Dedifferentiated amniotic fluid mesenchymal stem cell (primary cell): ENCODE data around the gene OR2AG1.

Experiments used
- DNase-seq: peaks from one replicate; pipeline ENCODE4 v3.0.0-alpha.2; 2016; ENCODE audit errors: extremely low spot score

The OR2AG1 gene, protein sequence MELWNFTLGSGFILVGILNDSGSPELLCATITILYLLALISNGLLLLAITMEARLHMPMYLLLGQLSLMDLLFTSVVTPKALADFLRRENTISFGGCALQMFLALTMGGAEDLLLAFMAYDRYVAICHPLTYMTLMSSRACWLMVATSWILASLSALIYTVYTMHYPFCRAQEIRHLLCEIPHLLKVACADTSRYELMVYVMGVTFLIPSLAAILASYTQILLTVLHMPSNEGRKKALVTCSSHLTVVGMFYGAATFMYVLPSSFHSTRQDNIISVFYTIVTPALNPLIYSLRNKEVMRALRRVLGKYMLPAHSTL

DNA sequence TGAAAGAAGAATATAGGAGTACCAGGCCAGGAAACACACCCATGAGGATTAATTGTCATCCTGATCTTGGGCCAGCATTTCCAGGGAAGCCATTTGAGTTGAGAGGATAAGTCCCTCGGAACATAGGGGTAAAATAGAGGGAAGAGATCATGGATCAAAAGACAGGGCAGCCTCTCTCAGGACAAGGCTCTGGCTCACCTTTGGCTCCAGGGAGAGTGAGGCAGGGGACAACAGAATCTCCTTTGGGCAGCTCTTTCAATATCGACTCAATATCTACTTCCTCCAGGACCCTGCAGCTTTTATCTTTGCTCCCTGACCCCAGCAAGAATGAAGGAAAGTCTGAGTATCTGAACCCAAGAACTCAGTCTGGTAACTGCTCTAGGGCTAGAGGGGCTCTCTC, at the start of gene OR2AG1:
OR2AG1 (plus strand) TSS at position 301 of the 400 bp plus-strand sequence. CDS start 2,018 bp downstream, outside the sequence.
- no peak for DNase-seq

DNA sequence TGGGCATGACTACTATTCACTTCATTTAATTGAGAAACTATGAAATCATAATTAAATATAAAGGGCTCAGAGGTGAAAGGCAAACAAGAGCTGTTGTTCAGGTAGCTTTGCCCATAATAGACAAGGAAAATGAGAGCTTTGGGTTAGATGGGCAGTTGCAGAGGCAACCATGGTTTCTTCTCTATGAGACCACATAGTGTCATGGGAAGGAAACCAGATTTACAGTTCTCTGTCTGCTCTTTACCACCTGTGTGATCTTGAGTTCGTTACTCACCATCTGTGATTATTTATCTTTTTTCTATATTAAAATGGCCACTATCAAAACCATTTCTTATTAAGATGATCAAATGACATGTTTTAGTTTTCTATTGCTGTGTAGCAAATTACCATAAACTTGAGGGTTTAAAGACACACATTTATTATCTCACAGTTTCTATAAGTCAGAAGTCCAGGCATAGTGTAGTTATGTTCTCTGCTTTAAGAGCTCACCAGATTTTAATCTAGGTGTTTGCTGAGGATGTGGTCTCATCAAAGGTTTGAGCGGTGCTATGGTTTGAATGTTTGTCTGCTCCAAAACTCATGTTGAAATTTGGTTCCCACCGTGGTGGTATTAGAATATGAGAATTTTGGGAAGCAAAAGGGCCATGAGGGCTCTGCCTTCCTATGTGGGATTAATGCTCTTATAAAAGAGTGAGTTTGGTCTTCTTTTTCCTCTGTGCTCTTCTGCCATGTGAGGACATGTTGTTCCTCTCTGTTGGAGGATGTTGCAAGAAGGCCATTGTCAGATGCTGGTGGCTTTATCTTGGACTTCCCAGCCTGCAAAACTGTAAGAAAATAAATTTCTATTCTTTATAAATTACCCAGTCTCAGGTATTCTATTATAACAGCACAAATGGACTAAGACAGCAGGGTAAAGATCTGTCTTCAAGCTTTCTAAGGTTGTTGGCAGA, 49.2 kb upstream of the OR2AG1 start:
- no peak for DNase-seq

DNA sequence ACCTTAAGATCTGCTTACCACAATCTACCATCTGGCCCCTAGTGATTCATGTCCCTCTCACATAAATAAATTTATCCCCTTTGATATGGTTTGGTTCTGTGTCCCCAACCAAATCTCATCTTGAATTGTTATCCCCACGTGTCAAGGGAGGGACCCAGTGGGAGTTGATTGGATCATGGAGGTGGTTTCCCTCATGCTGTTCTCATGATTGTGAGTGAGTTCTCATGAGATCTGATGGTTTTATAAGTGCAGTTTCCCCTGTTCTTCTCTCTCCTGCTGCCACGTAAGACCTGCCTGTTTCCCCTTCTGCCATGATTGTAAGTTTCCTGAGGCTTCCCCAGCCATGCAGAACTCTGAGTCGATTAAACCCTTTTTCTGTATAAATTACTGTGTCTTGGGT, 48.2 kb upstream of the OR2AG1 start:
- no peak for DNase-seq

DNA sequence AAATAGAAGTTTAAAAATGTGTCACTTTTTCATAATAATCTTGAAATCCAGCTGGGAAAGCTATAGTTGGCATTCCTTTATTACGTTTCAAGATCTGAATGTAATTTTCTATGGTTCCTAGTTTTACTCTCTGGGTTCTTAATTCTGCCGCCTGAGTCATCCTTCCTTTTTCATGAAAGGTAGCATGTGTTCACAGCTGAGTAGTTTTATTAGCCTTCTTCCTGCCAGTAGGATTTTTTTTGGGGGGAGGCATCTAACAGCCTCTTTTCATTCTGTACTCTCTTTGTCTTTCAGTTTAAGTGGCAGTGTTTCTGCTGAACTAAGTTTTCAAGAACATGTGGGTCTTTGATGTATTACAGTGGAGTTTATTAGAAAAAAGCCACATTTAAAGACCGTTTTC, 47.5 kb upstream of the OR2AG1 start:
- no peak for DNase-seq

DNA sequence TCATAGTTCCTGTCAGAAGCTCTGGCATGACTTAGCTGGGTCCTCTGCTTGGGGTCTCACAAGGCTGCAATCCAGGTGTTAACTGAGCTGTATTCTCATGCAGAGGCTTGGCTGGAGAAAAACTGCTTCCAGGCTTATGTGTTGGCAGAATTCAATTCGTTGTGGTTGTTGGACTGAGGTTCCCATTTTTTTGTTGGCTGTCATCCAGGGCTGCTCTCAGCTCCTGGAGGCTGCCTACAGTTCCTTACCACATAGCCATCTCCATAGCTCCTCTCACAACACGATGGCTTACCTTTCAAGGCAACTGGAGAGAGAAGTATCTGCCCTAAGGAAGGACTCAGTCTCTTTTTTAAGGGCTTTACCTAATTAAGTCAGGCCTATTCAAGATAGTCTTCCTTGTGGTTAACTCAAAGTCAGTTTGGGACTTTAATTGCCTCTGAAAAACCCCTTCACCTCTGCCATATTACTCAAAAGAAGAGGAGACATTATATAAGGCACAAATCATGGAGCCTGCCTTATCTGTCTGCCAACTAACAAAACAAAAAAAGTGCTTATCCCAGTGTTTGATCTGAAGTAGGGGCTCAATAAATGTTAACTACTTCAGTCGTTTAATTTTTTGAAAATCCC, 46.2 kb upstream of the OR2AG1 start:
- DNase-seq: no peak

DNA sequence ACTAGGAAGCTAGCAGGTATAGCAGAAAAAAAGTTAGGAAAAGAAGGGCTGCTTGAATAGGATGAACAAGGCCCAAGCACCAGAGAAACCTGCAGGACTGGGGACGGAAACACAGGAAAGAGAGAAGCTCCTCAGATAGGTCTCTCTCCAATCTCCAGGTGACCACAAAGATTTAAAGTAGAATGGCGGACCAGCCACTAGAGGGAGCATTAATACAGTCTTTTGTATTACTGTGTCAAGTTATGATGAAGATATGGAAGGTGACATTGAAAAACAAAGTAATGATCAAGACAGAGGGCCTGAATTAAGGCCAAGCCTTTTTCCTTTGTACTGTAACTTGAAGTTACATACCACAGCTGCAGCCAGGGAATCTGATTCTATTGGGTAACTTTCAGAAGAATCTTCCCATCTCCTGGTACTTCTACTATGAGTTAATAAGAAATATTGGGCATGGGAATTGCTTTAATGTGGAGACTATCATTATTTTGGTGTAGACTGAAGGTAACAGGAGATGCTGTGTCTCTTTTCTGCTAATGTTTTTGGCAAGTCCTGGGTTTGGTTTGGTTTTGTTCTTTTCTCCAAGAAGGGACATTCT, 44.9 kb upstream of the OR2AG1 start:
- no peak for DNase-seq

DNA sequence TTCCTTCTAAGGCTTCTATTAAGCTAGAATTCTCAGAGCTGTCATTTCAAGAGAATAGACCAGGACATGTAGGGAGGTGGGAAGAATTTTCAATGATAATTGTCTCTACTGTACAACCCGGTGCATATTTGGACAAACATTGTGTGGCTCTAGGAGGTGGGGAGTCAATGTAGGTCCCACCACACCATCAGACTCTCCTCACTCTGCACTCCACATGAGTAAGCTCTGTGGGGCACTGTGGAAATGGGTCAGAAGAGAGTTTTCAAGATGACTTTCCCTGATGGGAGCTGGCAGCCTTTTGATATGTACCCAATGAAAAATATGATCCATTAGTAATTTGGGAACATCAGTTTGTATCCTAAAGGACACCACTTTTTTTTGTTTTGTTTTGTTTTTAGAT, 44.2 kb upstream of the OR2AG1 start:
- DNase-seq: no peak

DNA sequence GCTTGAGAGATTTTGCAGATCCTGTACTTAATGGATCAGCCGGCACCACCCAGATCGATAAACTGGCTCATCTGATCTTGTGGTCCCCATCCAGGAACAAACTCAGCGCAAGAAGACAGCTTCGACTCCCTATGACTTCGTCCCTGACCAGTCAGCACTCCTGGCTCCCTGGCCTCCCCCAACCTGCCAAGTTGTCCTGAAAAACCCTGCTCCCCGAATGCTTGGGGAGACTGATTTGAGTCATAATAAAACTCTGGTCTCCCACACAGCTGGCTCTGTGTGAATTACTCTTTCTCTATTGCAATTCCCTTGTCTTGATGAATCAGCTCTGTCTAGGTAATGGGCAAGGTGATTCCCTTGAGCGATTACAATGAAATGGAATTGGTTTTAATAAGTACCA, 40.6 kb upstream of the OR2AG1 start:
- no peak for DNase-seq

DNA sequence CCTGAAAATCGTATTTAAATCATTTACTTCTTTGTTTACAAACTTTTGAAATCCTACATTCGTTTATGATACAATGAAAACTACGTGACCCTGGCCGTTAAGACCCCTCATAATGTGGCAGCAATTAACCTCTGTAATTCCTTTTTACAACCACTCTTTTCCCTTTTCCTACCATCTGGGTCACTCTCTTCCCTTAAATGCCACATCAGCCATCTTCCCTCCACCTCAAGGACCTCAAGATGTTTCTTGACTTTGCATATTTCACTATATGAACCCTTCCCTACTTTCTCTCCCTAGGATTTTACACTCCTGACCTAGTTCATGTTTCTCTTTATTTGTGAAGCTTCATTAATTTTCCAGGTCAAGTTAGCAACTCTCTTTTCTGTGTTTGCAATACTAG, 37.8 kb upstream of the OR2AG1 start:
- DNase-seq: no peak

DNA sequence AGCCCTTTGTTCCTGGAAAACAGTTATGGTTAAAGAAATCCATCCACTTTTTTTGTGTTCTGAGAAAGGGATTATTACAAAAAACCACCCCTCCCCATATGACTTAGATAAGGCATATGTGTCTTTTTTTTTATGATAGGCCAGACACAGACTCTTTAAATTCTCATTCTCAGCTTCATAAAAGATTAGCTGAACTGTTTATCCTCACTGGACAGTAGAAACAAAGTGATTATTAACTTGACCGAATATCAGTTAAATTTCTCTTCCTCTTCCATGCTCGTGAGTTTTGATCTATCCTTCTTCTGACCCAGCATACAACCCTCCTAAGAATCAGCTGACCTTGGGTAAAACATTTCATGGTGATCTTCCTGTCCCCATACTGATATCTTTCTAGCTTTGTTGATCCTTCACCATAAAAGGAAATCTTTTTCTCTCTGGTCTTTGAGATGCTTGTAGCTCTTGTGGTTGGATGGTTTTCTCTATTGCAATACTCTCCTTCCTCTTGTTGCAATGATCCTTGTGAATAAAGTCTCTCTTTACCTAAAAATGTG, 37.3 kb upstream of the OR2AG1 start:
- no peak for DNase-seq

DNA sequence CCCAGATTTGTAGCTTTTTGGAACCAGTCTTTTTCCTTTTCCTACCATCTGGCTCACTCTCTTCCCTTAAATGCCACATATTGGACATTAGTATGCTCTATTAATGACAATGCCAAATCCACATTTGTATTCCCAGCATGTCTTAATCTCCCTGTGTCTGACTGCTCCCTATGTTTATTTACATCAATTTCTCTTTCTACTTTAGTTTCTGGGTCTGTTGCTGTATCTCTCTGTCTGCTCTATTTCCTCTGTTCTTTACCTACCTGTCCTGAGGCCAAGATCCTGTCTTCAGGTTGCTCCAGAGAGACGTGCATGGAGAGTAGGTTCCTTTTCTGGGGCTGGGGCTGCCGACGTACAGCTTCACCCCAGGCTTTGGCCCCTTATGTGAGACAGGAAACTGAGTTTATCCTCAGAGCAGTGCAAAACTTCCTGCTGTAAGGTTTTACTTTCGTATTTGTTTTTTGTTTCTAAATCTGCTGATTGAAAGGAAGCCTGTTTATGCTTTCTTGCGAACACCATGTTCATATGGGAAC, 36.7 kb upstream of the OR2AG1 start:
- DNase-seq: no peak

DNA sequence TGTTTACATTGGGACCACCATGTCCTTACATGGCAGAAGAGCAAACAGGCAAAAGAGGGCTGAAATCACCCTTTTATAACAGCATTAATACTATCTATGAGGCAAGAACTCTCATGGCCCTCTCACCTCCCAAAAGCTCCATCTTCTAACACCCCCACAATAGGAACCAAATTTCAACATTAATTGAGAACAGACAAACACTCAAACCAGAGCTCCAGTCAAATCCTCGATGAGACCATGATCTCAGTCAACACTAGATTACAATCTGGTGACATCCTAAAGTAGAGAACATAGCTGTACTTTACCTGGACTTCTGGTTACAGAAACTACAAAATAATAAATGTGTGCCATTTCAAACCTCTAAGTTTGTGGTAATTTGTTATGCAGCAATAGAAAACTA, 36.2 kb upstream of the OR2AG1 start:
- DNase-seq: no peak

DNA sequence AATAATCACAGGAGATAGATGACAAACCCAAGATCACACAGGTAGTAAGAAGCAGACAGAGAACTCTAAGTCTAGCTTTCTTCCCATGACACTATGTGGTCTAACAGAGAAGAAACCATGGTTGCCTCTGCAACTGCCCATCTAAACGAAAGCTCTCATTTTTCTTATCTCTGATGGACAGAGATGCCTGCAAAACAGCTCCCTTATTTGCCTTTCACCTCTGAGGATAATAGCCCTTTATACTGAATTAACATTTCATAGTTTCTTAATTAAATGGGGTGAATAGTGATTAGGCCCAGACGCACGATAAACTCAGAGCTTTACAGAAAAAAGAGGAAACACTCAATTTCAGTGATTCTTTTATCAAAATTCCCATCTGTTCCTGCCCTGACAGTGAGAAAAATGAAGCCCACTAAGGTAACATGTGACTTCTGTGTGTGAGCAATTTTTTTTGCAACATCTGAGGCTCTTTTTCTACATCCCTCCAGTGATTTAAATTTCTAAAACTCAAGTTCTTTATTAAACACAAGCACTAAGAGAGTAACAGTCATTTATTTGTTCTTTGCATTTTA, 35.6 kb upstream of the OR2AG1 start:
- no peak for DNase-seq

DNA sequence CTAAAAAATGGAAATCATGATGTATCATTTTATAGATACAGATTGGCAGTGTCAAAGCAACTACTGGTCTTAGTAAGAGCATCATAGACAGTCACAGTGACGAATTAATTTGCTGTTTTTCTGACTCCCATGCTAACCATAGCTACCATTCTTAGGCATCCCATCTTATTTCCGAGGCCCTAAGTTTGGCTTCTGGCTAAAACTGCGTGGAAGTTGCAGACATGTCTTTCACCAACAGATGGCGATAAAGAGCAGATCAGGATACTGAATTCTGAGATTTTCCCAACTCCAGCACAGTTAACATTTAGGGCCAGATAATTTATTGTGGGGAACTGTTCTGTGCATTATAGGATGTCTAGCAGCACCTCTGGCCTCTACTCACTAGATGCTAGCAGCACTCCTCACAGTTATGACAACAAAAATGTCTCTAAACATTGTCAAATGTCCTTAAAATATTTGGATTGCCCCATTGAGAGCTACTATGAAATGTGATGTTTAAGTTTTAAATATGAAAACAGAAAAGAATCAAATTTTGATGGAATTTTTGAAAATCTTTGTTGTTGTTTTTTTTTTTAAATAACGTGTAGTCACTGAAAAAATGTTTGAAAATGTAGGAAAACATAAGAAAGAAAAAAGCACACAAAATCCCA, 27.4 kb upstream of the OR2AG1 start:
- DNase-seq: peak; percentile 48

DNA sequence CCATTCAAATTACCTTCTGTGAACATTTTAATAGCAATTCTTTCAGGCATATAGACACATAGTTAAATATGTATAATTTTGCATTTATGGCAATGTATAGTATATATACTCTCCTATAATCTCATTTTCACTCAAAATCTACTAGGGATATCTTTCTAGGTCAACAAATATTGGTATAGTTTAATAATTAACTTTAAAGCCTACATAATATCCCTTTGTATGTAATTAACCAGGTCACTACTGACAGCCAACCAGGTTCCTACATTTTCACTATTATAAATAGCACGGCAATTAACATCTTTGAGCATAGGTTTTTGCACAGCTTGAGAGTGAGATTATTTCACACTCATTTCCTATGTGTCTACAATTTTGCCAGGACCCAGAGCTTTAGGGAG, 26.9 kb upstream of the OR2AG1 start:
- no peak for DNase-seq

DNA sequence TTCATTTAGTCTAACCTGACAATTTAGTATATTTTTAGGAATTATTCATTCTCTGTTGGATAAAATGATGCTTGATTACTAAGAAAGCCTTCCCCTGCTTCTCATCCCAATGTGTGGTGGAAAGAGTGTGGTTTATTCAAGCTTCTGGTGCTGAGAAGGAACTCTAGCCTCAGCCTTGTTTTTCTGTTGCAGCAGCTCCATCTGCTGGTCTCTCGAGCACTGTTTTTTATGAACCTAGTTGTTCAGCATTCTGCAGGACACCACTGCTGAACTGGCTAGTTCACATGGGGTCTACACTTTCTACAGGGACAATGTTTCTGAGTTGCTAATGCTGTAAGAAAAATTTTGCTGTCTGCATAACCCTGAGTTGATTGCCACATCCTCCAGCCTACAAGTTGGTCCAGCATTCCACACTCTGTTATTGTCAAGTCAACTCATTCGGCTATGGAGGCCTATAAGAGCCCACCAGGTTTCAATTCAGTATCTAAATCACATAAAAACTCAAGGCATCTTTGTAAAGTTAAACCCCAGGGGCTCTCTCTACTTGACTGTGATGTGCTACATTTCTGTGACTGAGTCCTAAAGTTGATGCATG, 25.4 kb upstream of the OR2AG1 start:
- peak; percentile 45 for DNase-seq

DNA sequence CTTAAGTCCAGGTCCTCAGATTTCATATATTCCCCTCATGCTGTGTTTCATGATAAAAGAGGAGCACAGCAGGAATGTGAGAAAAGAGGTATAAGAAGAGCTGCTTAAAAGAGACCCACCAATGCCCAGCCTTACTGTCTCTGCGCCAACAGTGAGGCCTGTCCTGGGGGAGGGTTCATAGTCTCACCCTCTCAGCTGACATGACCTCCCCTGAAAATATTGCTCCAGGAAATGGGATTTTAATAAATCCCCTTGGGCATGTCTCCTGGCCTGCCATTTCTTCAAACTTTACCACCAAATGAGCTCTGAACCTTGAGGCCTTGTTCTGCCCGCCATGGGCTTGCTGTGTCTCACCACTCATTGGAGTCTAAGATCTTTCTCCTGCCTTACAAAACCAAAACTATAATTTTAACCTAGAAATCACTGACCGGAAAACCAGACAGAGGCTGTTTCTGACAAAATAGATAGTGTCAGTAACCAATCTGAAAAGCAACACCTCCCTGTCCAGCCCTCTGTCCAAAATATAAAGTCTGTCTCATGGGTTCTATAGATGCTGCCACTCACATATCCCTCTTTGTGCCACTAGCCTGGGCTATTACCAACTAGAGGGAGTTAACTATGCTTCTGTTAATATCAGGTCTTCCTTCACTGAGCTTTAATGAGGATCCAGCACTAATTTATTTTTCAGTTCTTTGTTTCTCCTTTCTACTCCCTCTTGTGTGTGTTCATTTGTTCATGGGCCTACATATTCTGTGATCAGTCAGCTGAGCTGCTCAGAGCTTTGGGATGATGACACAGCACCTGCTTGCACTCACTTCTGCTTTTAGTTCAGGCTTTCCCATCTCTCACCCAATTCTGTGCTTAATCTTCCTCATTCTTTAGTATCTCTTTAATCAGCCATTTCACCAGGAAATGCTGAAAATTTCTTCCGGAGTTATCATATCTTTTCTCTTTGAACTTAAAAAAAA, 10.6 kb upstream of the OR2AG1 start, which contains the start of gene OR2AG2:
OR2AG2 (minus strand) TSS at position 51 of the 968 bp plus-strand sequence. CDS start 3,019 bp downstream, outside the sequence.
- DNase-seq: no peak

DNA sequence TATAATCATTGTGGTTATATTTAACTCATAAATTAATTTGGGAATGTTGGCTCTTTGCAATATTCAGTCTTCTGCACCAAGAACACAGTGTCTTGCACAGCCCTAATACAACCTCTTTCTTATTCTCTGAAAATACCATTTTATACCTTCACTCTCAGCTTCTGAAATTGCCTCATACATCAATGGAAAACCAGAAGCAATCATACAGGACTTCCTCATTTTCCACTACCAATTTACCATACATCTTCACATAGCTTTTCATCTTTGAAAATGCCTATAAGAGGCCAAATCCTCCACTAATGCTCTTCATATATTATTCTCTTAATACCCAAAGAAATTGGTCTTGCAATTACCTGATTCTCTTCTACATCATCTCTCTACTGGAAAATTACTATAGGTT, 4.3 kb upstream of the OR2AG1 start:
- no peak for DNase-seq

DNA sequence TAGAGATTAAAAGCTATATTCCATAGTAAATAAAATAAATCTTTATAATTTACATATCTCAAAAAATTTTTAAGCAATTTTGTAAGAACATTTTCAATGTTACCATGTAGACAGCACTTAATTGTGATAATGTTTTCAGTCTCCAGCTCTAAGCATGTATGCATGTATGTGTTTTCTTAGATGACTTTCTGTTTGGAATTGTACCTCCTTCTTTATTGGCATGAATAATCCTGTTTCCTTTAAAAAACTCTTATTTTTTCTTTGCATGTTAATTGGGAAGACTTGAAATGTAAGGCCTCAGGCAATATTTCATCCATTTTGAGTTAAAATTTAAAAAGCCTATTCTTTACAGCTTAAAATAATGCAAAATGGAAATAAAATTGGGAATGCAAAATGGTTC, 2.0 kb upstream of the OR2AG1 start:
- DNase-seq: no peak
